Heart left ventricle (tissue), 16 donors: Measurements from ENCODE around the gene GSTM4. TPM values are rescaled to one million over a fixed set of nuclear protein-coding genes. Genes with fewer than 3 reads are reported as not detected.
"Not testable (repeated sequence)": the region's sequence is repeated elsewhere in the genome, so short reads cannot be mapped to it uniquely, and the experiment has no call there.

Experiments used
- ATAC-seq, 4 donors: fragments of 200-7000 bp; cut with Tn5 transposase; one replicate each; pipeline ENCODE4 v1.9.1; 2020 to 2022; ENCODE audit warnings: moderate library complexity in 4 of 4, mild to moderate bottlenecking in 3 of 4, moderate number of reproducible peaks in 1 of 4
- DNase-seq, 5 donors: peaks; one replicate each; pipeline ENCODE4 v3.0.0-alpha.2; 2020
- H3K27ac ChIP-seq, 12 donors: fragments of 200-600 bp; sonication (generic) in 4 of 12; one replicate each; pipeline versions ENCODE4 v1.5.0 to v1.8.0; 2016 to 2022; ENCODE audit warnings: mild to moderate bottlenecking in 2 of 12
- H3K27me3 ChIP-seq, 9 donors: fragments of 200-600 bp; sonication (generic) in 2 of 9; one replicate each; pipeline versions ENCODE4 v1.5.1 to v1.8.0; 2016 to 2022; ENCODE audit warnings: mild to moderate bottlenecking in 3 of 9
- H3K36me3 ChIP-seq, 9 donors: fragments of 200-600 bp; sonication (generic) in 2 of 9; one replicate each; pipeline versions ENCODE4 v1.5.0 to v1.8.0; 2018 to 2022; ENCODE audit warnings: mild to moderate bottlenecking in 2 of 9
- H3K4me1 ChIP-seq, 12 donors: fragments of 200-600 bp; sonication (generic) in 4 of 12; one replicate each; pipeline versions ENCODE4 v1.5.0 to v1.8.0; 2016 to 2022; ENCODE audit warnings: mild to moderate bottlenecking in 3 of 12
- H3K4me3 ChIP-seq, 12 donors: fragments of 200-600 bp; sonication (generic) in 4 of 12; one replicate each; pipeline versions ENCODE4 v1.5.0 to v1.8.0; 2017 to 2022; ENCODE audit warnings: mild to moderate bottlenecking in 9 of 12, moderate library complexity in 4 of 12
- H3K9me3 ChIP-seq, 12 donors: fragments of 200-600 bp; sonication (generic) in 4 of 12; one replicate each; pipeline versions ENCODE4 v1.5.0 to v1.8.0; 2016 to 2022; ENCODE audit warnings: mild to moderate bottlenecking in 1 of 12
- POLR2A ChIP-seq, 2 donors: fragments of 450-650 bp; IDR thresholded peaks; one replicate each; pipeline ENCODE4 v1.6.1; 2017; ENCODE audit warnings: antibody characterized with exemption in 2 of 2, mild to moderate bottlenecking in 2 of 2, moderate library complexity in 2 of 2
- WGBS, 4 donors: extraction: QIAGEN DNeasy Blood & Tissue Kit in 2 of 4; methylation state at CpG; one replicate each; pipeline versions ENCODE4 v1.1.5 to v1.1.7; 2013 to 2018; 5-methylcytosine and 5-hydroxymethylcytosine counted together
- intact Hi-C, 10 donors: fragments of 100-400 bp; cut with DNase I; formaldehyde crosslinking; loops; one replicate each; pipeline versions ENCODE4 v1.11.1 to v1.14.2; 2022
- polyA plus RNA-seq, 2 donors: library from polyadenylated mRNA; stranded (reverse); fragments of 200-250 nt; gene quantifications; one replicate each; pipeline ENCODE4 v1.2.3, GENCODE V29; 2013
- total RNA-seq, 9 donors: library from RNA; depleted of rRNA in 2 of 9; stranded (reverse); fragments of >200 nt in 2 of 9; fragmentation: NEBNext Ultra II Directional in 3 of 9; extraction: Animal tissue kit (Norgen Biotek cat#: 25700) in 3 of 9; gene quantifications; one replicate each; pipeline versions ENCODE4 v1.1.0 to v1.2.4, GENCODE V29; 2016 to 2023
- TF ChIP-seq, protein P1 (sequence below), 12 donors: fragments of 200-600 bp; sonication (generic) in 4 of 12; IDR thresholded peaks; one replicate each; pipeline versions ENCODE4 v1.5.0 to v1.8.0; 2018 to 2022; ENCODE audit warnings: antibody characterized with exemption in 12 of 12, mild to moderate bottlenecking in 5 of 12
- donor health status: ischemic (EF 13 %, LVEDD 7.1; RV severe dilation, severe dysfunction).
- donor health status: healthy with polysubstance abuse.
- donor health status: DM: no; HTN: yes; CAD: no.
- donor health status: DM: no; HTN: no; CAD: no.
- donor health status: ischemic (EF 25% LVEDD 6.9; RV normal size, moderate dysfunction).
- donor health status: ischemic (EF 25% LVEDD 5.7; RV mildly dilated, moderate dysfunction).
- donor health status: healthy.
- donor health status: DM: yes; HTN: yes; CAD: no.
- donor health status: ischemic (EF 35%, LVEDD 5.7; RV mildly dilated, moderate dysfunction).
- donor health status: nonischemic (EF 11% LVEDD 7.7; RV severe dilation, severe dysfunction).
- donor health status: DM: yes; HTN: yes; CAD: no.
- donor health status: PGD.
- donor health status: ischemic (EF 29% LVEDD 5.4; RV normal size, mild dysfunction).
- donor health status: nonischemic (EF 23%, LVEDD 6.1; RV moderate dilation, normal function).

Gene GSTM4
- total and polyA plus RNA-seq, 11 donors, result 21.7 to 48.4 (median 42.1) TPM

DNA sequence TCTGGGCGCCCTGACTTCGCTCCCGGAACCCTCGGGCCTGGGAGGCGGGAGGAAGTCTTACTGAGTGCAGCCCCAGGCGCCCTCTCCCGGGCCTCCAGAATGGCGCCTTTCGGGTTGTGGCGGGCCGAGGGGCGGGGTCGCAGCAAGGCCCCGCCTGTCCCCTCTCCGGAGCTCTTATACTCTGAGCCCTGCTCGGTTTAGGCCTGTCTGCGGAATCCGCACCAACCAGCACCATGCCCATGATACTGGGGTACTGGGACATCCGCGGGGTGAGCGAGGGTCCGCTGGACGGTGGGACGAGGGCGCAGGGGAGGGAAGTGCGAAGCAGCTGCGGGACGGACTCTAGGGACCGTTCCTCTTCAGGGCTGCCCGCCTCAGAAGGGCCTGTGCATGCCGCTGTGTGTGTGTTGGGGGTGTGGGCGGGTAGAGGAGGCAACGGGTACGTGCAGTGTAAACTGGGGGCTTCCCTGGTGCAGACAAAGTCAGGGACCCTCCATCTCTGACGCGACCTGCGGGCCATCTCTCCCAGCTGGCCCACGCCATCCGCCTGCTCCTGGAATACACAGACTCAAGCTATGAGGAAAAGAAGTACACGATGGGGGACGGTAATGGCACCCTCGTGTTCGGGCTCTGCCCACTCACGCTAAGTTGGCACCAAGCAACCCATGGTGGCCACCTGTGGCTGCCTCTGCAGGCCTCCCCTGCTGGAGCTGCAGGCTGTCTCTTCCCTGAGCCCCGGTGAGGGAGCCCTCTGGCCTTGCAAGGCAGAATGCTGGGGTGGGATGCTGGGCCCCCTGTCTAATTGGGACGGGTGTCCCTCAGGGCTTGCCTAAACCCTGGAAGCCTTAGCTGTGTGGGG lies 32.0 kb downstream of the GSTM4 start, which contains the start of gene GSTM1:
TSS of gene GSTM1 (plus strand) at position 177 of the 859 bp plus-strand sequence. CDS start at position 234, 57 bp downstream.
- Histone ChIP-seq H3K36me3 (peaks cover 0 to 4% (median 0%) of the 10 kb centered on the region in 9 donors), H3K27ac (peak within 1 kb of the TSS in 6 of 12 donors; percentile 57 to 88 (median 84)), H3K27me3 (no peaks in the 10 kb centered on the region), H3K4me3 (peak within 1 kb of the TSS in 6 of 12 donors; percentile 53 to 78 (median 62)), H3K4me1 (peaks cover 0 to 16% (median 0%) of the 10 kb centered on the region in 12 donors), H3K9me3 (peaks cover 0 to 6% (median 0%) of the 10 kb centered on the region in 12 donors)
- intact Hi-C loops, result loop anchor here in 4 of 10 donors (5.0 kb wide), 2 partner anchors 36 to 46 kb away; no protein-coding TSS in a partner anchor
- DNase-seq, result peak in 3 of 5 donors; percentile 82 to 91 (median 90)
- peak in 2 of 4 donors; percentile 96 to 99 for ATAC-seq
- TF ChIP-seq POLR2A (IDR thresholded peaks at IDR 0.05), result peak in 1 of 2 donors; percentile 62
- TF ChIP-seq, protein P1, sequence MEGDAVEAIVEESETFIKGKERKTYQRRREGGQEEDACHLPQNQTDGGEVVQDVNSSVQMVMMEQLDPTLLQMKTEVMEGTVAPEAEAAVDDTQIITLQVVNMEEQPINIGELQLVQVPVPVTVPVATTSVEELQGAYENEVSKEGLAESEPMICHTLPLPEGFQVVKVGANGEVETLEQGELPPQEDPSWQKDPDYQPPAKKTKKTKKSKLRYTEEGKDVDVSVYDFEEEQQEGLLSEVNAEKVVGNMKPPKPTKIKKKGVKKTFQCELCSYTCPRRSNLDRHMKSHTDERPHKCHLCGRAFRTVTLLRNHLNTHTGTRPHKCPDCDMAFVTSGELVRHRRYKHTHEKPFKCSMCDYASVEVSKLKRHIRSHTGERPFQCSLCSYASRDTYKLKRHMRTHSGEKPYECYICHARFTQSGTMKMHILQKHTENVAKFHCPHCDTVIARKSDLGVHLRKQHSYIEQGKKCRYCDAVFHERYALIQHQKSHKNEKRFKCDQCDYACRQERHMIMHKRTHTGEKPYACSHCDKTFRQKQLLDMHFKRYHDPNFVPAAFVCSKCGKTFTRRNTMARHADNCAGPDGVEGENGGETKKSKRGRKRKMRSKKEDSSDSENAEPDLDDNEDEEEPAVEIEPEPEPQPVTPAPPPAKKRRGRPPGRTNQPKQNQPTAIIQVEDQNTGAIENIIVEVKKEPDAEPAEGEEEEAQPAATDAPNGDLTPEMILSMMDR (IDR thresholded peaks at IDR 0.05), result peak in 5 of 12 donors; percentile 37 to 80 (median 63)
- 3 to 4% methylated on average over 19 to 46 of the region's 46 CpGs; no CpG with 5 or more reads in 2 of the 4 donors for WGBS, 4 donors

DNA sequence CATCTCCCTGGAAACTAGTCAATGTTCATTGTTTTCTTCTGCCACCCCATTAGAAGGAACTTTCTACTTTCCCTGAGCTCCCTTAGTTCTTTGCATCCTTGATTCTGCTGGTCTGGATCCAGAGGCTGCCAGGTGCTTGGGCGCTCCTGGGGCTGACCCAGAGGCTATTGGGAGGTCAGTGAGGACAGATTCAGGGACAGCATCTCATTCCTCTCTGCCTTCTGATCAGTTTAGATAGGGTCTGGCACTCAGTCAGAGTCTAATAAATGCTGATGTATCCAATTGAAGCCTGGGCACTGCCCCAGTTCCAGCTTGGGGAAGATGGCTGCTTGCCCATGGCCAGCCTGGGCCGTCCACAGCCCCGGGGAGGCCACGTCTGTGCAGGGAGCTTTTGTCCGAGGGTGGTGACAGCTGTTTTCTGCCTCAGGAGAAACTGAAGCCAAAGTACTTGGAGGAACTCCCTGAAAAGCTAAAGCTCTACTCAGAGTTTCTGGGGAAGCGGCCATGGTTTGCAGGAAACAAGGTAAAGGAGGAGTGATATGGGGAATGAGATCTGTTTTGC lies 34.0 kb downstream of the GSTM4 start:
- TF ChIP-seq POLR2A (IDR thresholded peaks at IDR 0.05), result no peak
- TF ChIP-seq, protein P1 (IDR thresholded peaks at IDR 0.05), result no peak
- H3K9me3 ChIP-seq, result no peaks in the 10 kb centered on the region
- no peak overlapping the region for H3K27ac ChIP-seq
- peaks cover 0 to 16% (median 0%) of the 10 kb centered on the region in 12 donors for H3K4me1 ChIP-seq
- 52% methylated on average over 4 to 6 of the region's 6 CpGs; no CpG with 5 or more reads in 2 of the 4 donors for WGBS, 4 donors
- intact Hi-C loops, result loop anchor here in 4 of 10 donors (5.0 kb wide), 2 partner anchors 38 to 48 kb away; no protein-coding TSS in a partner anchor
- H3K4me3 ChIP-seq, result no peak overlapping the region
- H3K36me3 ChIP-seq, result peaks cover 0 to 7% (median 0%) of the 10 kb centered on the region in 9 donors
- DNase-seq, result no peak
- H3K27me3 ChIP-seq, result no peaks in the 10 kb centered on the region
- ATAC-seq, result no peak

GRCh38 chr1:109691759-109692158 lies 35.9 kb downstream of the GSTM4 start:
- TF ChIP-seq, protein P1 (IDR thresholded peaks at IDR 0.05), result no peak
- TF ChIP-seq POLR2A (IDR thresholded peaks at IDR 0.05), result no peak
- Histone ChIP-seq H3K27ac (peak overlapping the region in 1 of 12 donors; percentile 14), H3K9me3 (no peaks in the 10 kb centered on the region), H3K4me3 (no peak overlapping the region), H3K27me3 (no peaks in the 10 kb centered on the region), H3K4me1 (peaks cover 0 to 20% (median 0%) of the 10 kb centered on the region in 12 donors), H3K36me3 (peaks cover 0 to 11% (median 0%) of the 10 kb centered on the region in 9 donors)
- peak in 1 of 4 donors; percentile 17 for ATAC-seq
- WGBS, 4 donors, result 72 to 73% methylated on average over 3 to 6 of the region's 6 CpGs; no CpG with 5 or more reads in 2 of the 4 donors
- peak in 1 of 5 donors; percentile 51 for DNase-seq
- intact Hi-C loops, result no loop called here

DNA sequence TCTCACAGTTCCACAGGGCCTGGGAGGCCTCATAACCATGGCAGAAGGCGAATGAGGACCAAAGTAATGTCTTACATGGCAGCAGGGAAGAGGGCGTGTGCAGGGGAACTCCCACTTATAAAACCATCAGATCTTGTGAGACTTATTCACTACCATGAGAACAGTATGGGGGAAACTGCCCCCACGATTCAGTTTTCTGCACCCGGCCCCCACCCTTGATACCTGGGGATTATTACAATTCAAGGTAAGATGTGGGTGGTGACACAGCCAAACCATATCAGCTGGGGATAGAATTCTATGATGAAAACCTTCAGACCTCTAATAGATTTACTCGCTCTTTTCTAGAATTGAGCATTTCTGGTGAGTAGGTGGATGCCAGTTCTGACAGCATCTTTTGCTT lies 38.5 kb downstream of the GSTM4 start:
- ATAC-seq, H3K9me3 ChIP-seq, H3K4me3 ChIP-seq, H3K27ac ChIP-seq, H3K27me3 ChIP-seq, DNase-seq, intact Hi-C loops: not testable (repeated sequence)
- 96 to 100% methylated on average over 1 to 5 of the region's 5 CpGs; no CpG with 5 or more reads in 2 of the 4 donors for WGBS, 4 donors
- H3K36me3 ChIP-seq, result peaks cover 0 to 15% (median 0%) of the 10 kb centered on the region in 9 donors
- peaks cover 0 to 11% (median 0%) of the 10 kb centered on the region in 12 donors for H3K4me1 ChIP-seq

DNA sequence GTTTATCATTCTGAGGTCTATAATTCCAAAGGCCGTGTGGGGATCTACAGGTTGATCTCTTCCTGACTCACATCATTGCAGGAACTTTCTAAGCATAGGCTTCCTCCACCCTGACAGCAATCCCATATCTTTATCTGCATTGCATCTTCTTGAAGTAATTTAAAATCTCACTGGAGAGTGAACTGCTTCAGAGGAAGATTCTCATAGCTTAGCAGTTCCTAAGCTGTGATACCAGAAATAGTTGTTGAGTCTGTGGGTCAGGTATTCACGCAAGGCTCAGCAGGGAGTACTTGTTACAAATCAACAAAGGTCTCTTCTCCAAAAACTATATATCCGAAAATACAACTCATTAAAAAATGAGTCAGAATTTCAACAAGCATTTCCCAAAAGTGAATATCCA lies 39.2 kb downstream of the GSTM4 start:
- peaks cover 0 to 11% (median 0%) of the 10 kb centered on the region in 12 donors for H3K4me1 ChIP-seq
- H3K27ac ChIP-seq, H3K9me3 ChIP-seq, H3K27me3 ChIP-seq, intact Hi-C loops, ATAC-seq, H3K4me3 ChIP-seq, DNase-seq: not testable (repeated sequence)
- 89 to 90% methylated on average over 3 of the region's 3 CpGs; no CpG with 5 or more reads in 2 of the 4 donors for WGBS, 4 donors
- H3K36me3 ChIP-seq, result peaks cover 0 to 15% (median 0%) of the 10 kb centered on the region in 9 donors
